ENCODE measurements around the gene BIN1. TPM values are rescaled to one million over a fixed set of nuclear protein-coding genes. Genes with fewer than 3 reads are reported as not detected.
A peak's percentile ranks its signal among the peaks of the same experiment; 100 is the strongest.

BIN1 gene
- total RNA-seq, 4 donors from 2014 or later = 95.7 to 146 (median 98.8) TPM

DNA sequence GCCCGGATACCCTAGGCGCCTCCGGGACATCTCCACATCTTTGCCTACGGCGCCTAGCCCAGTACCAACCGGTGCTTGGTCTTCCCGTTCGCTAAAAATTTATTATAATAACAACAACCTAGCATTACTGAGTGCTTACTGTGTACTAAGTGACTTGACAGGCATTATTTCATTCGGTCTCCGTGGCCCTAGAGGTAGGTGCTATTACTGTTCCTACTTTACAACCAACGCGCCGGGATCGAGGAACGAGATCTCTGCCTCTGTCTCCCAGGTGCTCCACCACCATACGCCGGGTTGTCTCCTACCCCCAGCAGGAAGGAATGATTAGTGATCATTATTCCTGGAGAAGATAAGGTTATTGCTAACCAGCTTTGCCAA lies 657 bp upstream of the BIN1 start:
- no peak for TF ChIP-seq EP300 (IDR thresholded peaks at IDR 0.05)
- TF ChIP-seq, protein P1, sequence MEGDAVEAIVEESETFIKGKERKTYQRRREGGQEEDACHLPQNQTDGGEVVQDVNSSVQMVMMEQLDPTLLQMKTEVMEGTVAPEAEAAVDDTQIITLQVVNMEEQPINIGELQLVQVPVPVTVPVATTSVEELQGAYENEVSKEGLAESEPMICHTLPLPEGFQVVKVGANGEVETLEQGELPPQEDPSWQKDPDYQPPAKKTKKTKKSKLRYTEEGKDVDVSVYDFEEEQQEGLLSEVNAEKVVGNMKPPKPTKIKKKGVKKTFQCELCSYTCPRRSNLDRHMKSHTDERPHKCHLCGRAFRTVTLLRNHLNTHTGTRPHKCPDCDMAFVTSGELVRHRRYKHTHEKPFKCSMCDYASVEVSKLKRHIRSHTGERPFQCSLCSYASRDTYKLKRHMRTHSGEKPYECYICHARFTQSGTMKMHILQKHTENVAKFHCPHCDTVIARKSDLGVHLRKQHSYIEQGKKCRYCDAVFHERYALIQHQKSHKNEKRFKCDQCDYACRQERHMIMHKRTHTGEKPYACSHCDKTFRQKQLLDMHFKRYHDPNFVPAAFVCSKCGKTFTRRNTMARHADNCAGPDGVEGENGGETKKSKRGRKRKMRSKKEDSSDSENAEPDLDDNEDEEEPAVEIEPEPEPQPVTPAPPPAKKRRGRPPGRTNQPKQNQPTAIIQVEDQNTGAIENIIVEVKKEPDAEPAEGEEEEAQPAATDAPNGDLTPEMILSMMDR (IDR thresholded peaks at IDR 0.05) = peak in 1 of 5 experiments; percentile 11
- no peak for TF ChIP-seq POLR2A (IDR thresholded peaks at IDR 0.05)
- H3K4me1 ChIP-seq = peaks cover 0 to 47% (median 22%) of the 10 kb centered on the region in 4 donors
- DNase-seq (ENCODE audit: low spot score in 2 of 2) = no peak
- no peaks in the 10 kb centered on the region for H3K9me3 ChIP-seq
- peak overlapping the region; percentile 61 to 78 (median 64) for H3K4me3 ChIP-seq
- WGBS, 2 donors = 13 to 20% methylated on average over 17 of the region's 17 CpGs
- no peaks in the 10 kb centered on the region for H3K27me3 ChIP-seq
- H3K27ac ChIP-seq = peak overlapping the region; percentile 82 to 93 (median 87)
- no peaks in the 10 kb centered on the region for H3K36me3 ChIP-seq

DNA sequence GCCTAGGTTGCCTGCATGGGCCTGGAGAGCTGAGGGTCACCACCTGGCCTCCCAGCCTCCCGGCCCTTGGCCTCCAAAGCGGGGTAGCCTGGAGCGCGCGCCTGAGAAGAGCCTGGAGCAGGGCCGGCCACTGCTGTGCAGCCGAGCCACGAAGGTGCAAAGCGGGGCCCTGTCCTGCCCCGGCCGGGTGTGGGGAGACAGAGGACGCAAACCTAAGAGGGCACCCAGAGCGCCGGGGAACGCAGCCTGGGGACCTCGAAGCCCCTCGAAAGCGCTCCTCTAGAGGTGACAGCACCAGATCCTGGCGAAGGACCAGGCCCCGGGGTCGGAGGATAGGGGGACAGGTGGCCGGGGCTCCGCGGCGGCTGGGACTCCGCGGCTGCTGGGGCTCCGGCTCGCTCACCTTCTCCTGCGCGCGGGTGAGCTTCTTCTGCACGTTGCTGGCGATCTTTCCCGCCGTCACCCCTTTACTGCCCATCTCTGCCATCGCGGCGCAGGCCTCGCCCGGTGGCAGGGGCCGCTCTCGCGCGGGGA lies 430 bp downstream of the BIN1 start:
- H3K4me3 ChIP-seq = peak overlapping the region; percentile 61 to 78 (median 64)
- peak in 1 of 2 donors; percentile 4 for TF ChIP-seq EP300 (IDR thresholded peaks at IDR 0.05)
- TF ChIP-seq POLR2A (IDR thresholded peaks at IDR 0.05) = no peak
- 0 to 1% methylated on average over 31 to 34 of the region's 45 CpGs for WGBS, 2 donors
- peaks cover 0 to 56% (median 23%) of the 10 kb centered on the region in 4 donors for H3K4me1 ChIP-seq
- no peaks in the 10 kb centered on the region for H3K9me3 ChIP-seq
- H3K36me3 ChIP-seq = no peaks in the 10 kb centered on the region
- DNase-seq (ENCODE audit: low spot score in 2 of 2) = no peak
- peak overlapping the region; percentile 82 to 93 (median 87) for H3K27ac ChIP-seq
- no peaks in the 10 kb centered on the region for H3K27me3 ChIP-seq

DNA sequence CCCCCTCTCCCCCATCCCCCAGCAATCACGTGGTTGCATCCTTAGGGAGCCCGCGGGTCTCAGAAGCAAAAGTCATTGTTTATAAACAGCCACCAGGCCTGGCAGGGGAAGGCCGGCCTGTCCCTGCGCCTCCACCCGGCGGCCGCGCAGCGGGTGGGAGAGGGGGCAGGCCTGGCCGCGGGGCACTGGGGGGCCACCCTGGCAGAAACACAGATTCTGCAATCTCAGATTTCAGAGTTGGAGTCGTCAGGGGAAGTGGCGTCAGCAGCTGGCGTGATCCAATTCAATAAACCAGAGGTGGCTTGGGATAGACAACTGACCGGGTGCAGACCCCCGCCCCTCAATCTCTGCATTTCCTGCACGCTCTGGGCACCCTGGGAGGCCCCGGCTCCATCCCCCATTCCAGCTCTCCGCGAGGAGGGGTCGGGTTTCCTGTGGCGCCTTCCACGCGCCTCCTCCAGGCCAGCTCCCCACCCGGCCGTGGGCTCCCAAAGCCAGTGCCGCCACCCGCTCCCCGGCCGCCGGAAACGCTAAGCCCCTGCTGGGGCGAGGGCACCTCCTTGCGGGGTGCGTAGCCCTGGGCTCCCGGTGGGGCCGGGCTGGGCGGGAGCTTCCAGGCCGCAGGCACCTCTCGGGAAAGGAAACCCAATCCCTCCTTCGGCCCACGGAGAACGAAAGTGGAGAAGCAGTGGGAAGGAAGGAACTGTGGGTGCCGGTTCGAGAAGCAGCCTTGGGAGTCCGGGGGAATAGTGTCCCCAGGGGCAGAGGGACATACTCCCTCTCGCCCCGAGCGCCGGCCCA lies 1.1 kb downstream of the BIN1 start:
- no peak for DNase-seq (ENCODE audit: low spot score in 2 of 2)
- Histone ChIP-seq H3K4me3 (peak overlapping the region; percentile 61 to 78 (median 64)), H3K4me1 (peaks cover 0 to 62% (median 26%) of the 10 kb centered on the region in 4 donors), H3K27me3 (no peaks in the 10 kb centered on the region), H3K36me3 (no peaks in the 10 kb centered on the region), H3K27ac (peak overlapping the region; percentile 82 to 93 (median 87)), H3K9me3 (no peaks in the 10 kb centered on the region)
- WGBS, 2 donors = 0 to 1% methylated on average over 4 to 43 of the region's 51 CpGs
- TF ChIP-seq POLR2A (IDR thresholded peaks at IDR 0.05) = peak in 1 of 2 donors; percentile 30
- TF ChIP-seq, protein P1 (IDR thresholded peaks at IDR 0.05) = no peak
- TF ChIP-seq EP300 (IDR thresholded peaks at IDR 0.05) = peak in 1 of 2 donors; percentile 31

DNA sequence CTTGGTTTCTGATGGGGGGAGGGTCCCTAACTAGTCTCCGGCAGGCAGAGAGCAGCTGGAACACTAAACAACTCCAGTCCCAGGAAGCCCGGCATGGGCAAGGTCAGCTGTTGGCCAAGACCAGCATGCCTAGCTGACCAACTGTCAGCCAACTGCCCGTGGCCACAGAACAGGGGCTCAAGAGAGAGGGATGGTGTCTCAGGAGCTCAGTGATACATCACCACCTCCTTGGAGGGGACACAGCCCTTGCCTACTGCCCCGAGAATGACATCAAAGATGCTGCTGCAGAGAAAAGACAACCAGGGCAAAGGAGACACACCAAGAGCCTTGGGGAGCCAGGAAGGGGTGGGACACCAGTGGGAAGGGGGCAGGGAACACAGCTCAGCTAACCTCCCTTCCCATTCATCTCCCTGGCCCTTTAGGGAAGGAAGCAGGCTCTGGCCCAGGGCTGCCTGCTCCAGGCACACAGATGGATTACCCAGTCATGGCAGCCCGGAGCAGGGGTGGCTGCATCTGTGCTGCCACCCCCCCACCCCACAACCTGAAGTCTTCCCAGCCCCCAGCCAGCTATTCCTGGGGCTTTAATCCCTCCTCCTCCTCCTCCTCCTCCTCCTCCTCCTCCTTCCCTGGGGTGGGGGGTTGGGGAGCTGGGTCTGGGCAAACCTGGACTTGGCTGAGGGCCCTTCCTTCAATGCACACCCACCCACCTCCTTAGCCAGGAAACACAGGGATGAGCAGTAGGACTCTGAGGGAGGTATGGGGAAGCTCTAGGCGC lies 1.9 kb downstream of the BIN1 start:
- no peaks in the 10 kb centered on the region for H3K36me3 ChIP-seq
- no peaks in the 10 kb centered on the region for H3K9me3 ChIP-seq
- H3K4me3 ChIP-seq = peak overlapping the region; percentile 61 to 78 (median 64)
- TF ChIP-seq POLR2A (IDR thresholded peaks at IDR 0.05) (no peak), EP300 (IDR thresholded peaks at IDR 0.05) (no peak)
- TF ChIP-seq, protein P1 (IDR thresholded peaks at IDR 0.05) = no peak
- DNase-seq (ENCODE audit: low spot score in 2 of 2) = no peak
- 50 to 56% methylated on average over 3 to 5 of the region's 6 CpGs for WGBS, 2 donors
- H3K27ac ChIP-seq = peak overlapping the region; percentile 82 to 93 (median 87)
- no peaks in the 10 kb centered on the region for H3K27me3 ChIP-seq
- peaks cover 0 to 67% (median 28%) of the 10 kb centered on the region in 4 donors for H3K4me1 ChIP-seq

DNA sequence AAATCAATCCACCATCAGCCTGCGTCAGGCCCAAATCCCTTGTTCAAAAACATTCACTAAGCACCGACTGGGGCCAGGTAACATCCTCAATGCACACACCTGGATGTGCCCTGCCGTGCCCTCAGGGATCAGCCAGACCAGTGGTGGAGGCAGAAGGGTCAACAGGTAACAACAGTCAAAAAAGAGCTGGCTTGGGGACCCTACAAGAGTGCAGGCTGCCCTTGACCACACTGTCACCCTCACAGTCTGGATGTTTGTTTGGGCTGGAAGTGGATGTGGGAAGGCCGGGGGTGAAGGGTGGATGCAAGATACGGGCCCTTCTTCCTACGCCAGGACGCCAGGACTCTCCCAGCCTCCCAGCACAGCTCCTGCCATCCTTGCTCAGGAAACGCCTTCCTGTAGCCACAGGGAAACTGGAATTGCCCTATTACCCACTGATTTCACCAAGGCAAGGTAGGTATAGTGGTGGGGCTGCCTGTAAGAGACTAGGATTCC lies 2.7 kb downstream of the BIN1 start:
- DNase-seq (ENCODE audit: low spot score in 2 of 2) = no peak
- H3K4me3 ChIP-seq = no peak overlapping the region
- no peaks in the 10 kb centered on the region for H3K9me3 ChIP-seq
- no peak for TF ChIP-seq EP300 (IDR thresholded peaks at IDR 0.05)
- no peak for TF ChIP-seq POLR2A (IDR thresholded peaks at IDR 0.05)
- TF ChIP-seq, protein P1 (IDR thresholded peaks at IDR 0.05) = no peak
- peaks cover 0 to 64% (median 28%) of the 10 kb centered on the region in 4 donors for H3K4me1 ChIP-seq
- H3K27me3 ChIP-seq = no peaks in the 10 kb centered on the region
- H3K27ac ChIP-seq = peak overlapping the region; percentile 82 to 93 (median 87)
- 75 to 79% methylated on average over 8 of the region's 8 CpGs for WGBS, 2 donors
- no peaks in the 10 kb centered on the region for H3K36me3 ChIP-seq
